ENCODE results near the gene DISC1. TPM values are rescaled to one million over a fixed set of nuclear protein-coding genes. Genes with fewer than 3 reads are reported as not detected.

Gene DISC1
- total RNA-seq, 2 experiments from 2014 or later = 19.8 to 20.0 TPM

GRCh38 chr1:232057896-232058274, 431.3 kb downstream of the DISC1 start:
- H3K36me3 Mint-ChIP-seq (ENCODE audit: low read depth) = no peaks in the 10 kb centered on the region
- no peak overlapping the region for H3K4me3 Mint-ChIP-seq
- ChIA-PET CTCF (interaction anchor here (0.8 kb wide), 1 partner anchor 301 kb away, joined by 3 read pairs; no protein-coding TSS in a partner anchor), POLR2A (no interaction called here)
- Histone ChIP-seq H3K27ac (ENCODE audit: low read depth in 1 of 2, low read length in 2 of 2) (no peak overlapping the region), H3K27me3 (ENCODE audit: control insufficient read depth in 1 of 2, insufficient read depth in 2 of 2, low read length in 2 of 2) (peaks cover 0 to 2% of the 10 kb centered on the region in 2 experiments), H3K9me3 (ENCODE audit: control insufficient read depth in 1 of 2, insufficient read depth in 1 of 2, low read length in 2 of 2) (peaks cover 0 to 3% of the 10 kb centered on the region in 2 experiments), H3K4me3 (ENCODE audit: low read length) (no peak overlapping the region), H3K36me3 (ENCODE audit: insufficient read depth, low read length) (no peaks in the 10 kb centered on the region), H3K4me1 (ENCODE audit: insufficient read depth, low read length) (no peaks in the 10 kb centered on the region)
- ATAC-seq (ENCODE audit: poor library complexity) (no peak), DNase-seq (no peak)
- intact Hi-C loops (cut with DNase I, micrococcal nuclease) = no loop called here
- no peak overlapping the region for H3K27ac Mint-ChIP-seq
- TF ChIP-seq CTCF (IDR thresholded peaks at IDR 0.05) = no peak
- no peaks in the 10 kb centered on the region for H3K27me3 Mint-ChIP-seq
- no peaks in the 10 kb centered on the region for H3K9me3 Mint-ChIP-seq
- no peaks in the 10 kb centered on the region for H3K4me1 Mint-ChIP-seq (ENCODE audit: low read depth)

GRCh38 chr1:232059726-232060374, 433.3 kb downstream of the DISC1 start:
- Mint-ChIP-seq H3K4me3 (no peak overlapping the region), H3K27ac (no peak overlapping the region), H3K4me1 (ENCODE audit: low read depth) (no peaks in the 10 kb centered on the region), H3K36me3 (ENCODE audit: low read depth) (no peaks in the 10 kb centered on the region), H3K9me3 (no peaks in the 10 kb centered on the region), H3K27me3 (no peaks in the 10 kb centered on the region)
- CTCF ChIA-PET = no interaction called here
- Histone ChIP-seq H3K27me3 (ENCODE audit: control insufficient read depth in 1 of 2, insufficient read depth in 2 of 2, low read length in 2 of 2) (peaks cover 0 to 2% of the 10 kb centered on the region in 2 experiments), H3K9me3 (ENCODE audit: control insufficient read depth in 1 of 2, insufficient read depth in 1 of 2, low read length in 2 of 2) (no peaks in the 10 kb centered on the region), H3K4me1 (ENCODE audit: insufficient read depth, low read length) (no peaks in the 10 kb centered on the region), H3K36me3 (ENCODE audit: insufficient read depth, low read length) (no peaks in the 10 kb centered on the region), H3K4me3 (ENCODE audit: low read length) (no peak overlapping the region), H3K27ac (ENCODE audit: low read depth in 1 of 2, low read length in 2 of 2) (no peak overlapping the region)
- no peak for DNase-seq
- intact Hi-C loops (cut with DNase I, micrococcal nuclease) = no loop called here
- TF ChIP-seq CTCF (IDR thresholded peaks at IDR 0.05) = no peak
- no peak for ATAC-seq (ENCODE audit: poor library complexity)
- POLR2A ChIA-PET = no interaction called here

GRCh38 chr1:232062967-232063366, 436.4 kb downstream of the DISC1 start:
- Histone ChIP-seq H3K4me1 (ENCODE audit: insufficient read depth, low read length) (no peaks in the 10 kb centered on the region), H3K4me3 (ENCODE audit: low read length) (no peak overlapping the region), H3K27ac (ENCODE audit: low read depth in 1 of 2, low read length in 2 of 2) (no peak overlapping the region), H3K27me3 (ENCODE audit: control insufficient read depth in 1 of 2, insufficient read depth in 2 of 2, low read length in 2 of 2) (peaks cover 0 to 2% of the 10 kb centered on the region in 2 experiments), H3K9me3 (ENCODE audit: control insufficient read depth in 1 of 2, insufficient read depth in 1 of 2, low read length in 2 of 2) (no peaks in the 10 kb centered on the region), H3K36me3 (ENCODE audit: insufficient read depth, low read length) (no peaks in the 10 kb centered on the region)
- H3K4me3 Mint-ChIP-seq = no peak overlapping the region
- ATAC-seq (ENCODE audit: poor library complexity) (no peak), DNase-seq (no peak)
- ChIA-PET POLR2A (no interaction called here), CTCF (interaction anchor here (1.2 kb wide), 1 partner anchor 15 kb away, joined by 3 read pairs; no protein-coding TSS in a partner anchor)
- H3K36me3 Mint-ChIP-seq (ENCODE audit: low read depth) = no peaks in the 10 kb centered on the region
- no peaks in the 10 kb centered on the region for H3K4me1 Mint-ChIP-seq (ENCODE audit: low read depth)
- H3K27ac Mint-ChIP-seq = no peak overlapping the region
- H3K9me3 Mint-ChIP-seq = no peaks in the 10 kb centered on the region
- no peak for TF ChIP-seq CTCF (IDR thresholded peaks at IDR 0.05)
- intact Hi-C loops (cut with DNase I, micrococcal nuclease) = no loop called here
- H3K27me3 Mint-ChIP-seq = no peaks in the 10 kb centered on the region

Measured in CD4-positive, alpha-beta T cell (primary cell).